SK-N-SH (cell line): ENCODE measurements around the gene SUMO1. TPM values are rescaled to one million over a fixed set of nuclear protein-coding genes. Genes with fewer than 3 reads are reported as not detected.

Experiments
- CTCF ChIA-PET: fragments of 300-600, 350-600 bp; formaldehyde crosslinking; extraction: SDS; loops from one replicate; lab custom pipeline; 2021; lab: Yijun Ruan, JAX
- POLR2A ChIA-PET: fragments of 350-600 bp; sonication (Branson Sonifier 250); formaldehyde crosslinking; extraction: SDS; loops from one replicate; lab custom pipeline; 2020; ENCODE audit warnings: antibody characterized with exemption, inconsistent platforms; lab: Yijun Ruan, JAX
- DNase-seq: peaks from one replicate; pipeline ENCODE4 v3.0.0; 2012
- H2AFZ ChIP-seq: fragments of 200-600 bp; sonication (generic); 2 replicates; pipeline ENCODE4 v1.8.1; 2016; ENCODE audit warnings: antibody characterized with exemption, mild to moderate bottlenecking, low read depth
- H3F3A ChIP-seq: fragments of 200-600 bp; sonication (generic); replicated peaks from 2 replicates; pipeline ENCODE3; 2016; ENCODE audit warnings: antibody characterized with exemption, mild to moderate bottlenecking; ENCODE audit not compliant: insufficient read depth
- H3K27ac ChIP-seq, 2 experiments: fragments of 200-500 bp in 1 of 2; fragments of 200-600 bp in 1 of 2; sonication (Bioruptor generic) in 1 of 2; sonication (generic), shearing (Covaris generic) in 1 of 2; 2 replicates each; pipeline versions ENCODE4 v1.5.1 to v1.6.1; 2014 to 2016; ENCODE audit warnings: low read depth in 2 of 2, inconsistent platforms in 1 of 2, low read length in 1 of 2, mild to moderate bottlenecking in 1 of 2, mixed read lengths in 1 of 2
- H3K27me3 ChIP-seq: fragments of 200-600 bp; sonication (generic), shearing (Covaris generic); 2 replicates; pipeline ENCODE4 v1.6.1; 2016; ENCODE audit warnings: mixed run types; ENCODE audit not compliant: insufficient read depth
- H3K36me3 ChIP-seq, 2 experiments: fragments of 200-500 bp in 1 of 2; fragments of 200-600 bp in 1 of 2; sonication (Bioruptor generic) in 1 of 2; sonication (generic) in 1 of 2; replicated peaks in 1 of 2; 2 replicates each; pipeline versions ENCODE3 to v1.5.1; 2014 to 2016; ENCODE audit warnings: low read length in 1 of 2, mild to moderate bottlenecking in 1 of 2; ENCODE audit not compliant: insufficient read depth in 2 of 2, control insufficient read depth in 1 of 2
- H3K4me1 ChIP-seq, 2 experiments: fragments of 200-500 bp in 1 of 2; fragments of 200-600 bp in 1 of 2; sonication (Bioruptor generic) in 1 of 2; sonication (generic), shearing (Covaris generic) in 1 of 2; 2 replicates each; pipeline versions ENCODE4 v1.5.1 to v1.6.1; 2014 to 2016; ENCODE audit warnings: low read depth in 1 of 2, low read length in 1 of 2, mixed run types in 1 of 2; ENCODE audit not compliant: insufficient read depth in 2 of 2, control insufficient read depth in 1 of 2
- H3K4me2 ChIP-seq: fragments of 200-600 bp; sonication (generic), shearing (Covaris generic); 2 replicates; pipeline ENCODE4 v1.6.1; 2017; ENCODE audit warnings: mixed run types
- H3K4me3 ChIP-seq, 2 experiments: fragments of 200-500 bp in 1 of 2; fragments of 200-600 bp in 1 of 2; sonication (Bioruptor generic) in 1 of 2; sonication (generic), shearing (Covaris generic) in 1 of 2; 2 replicates each; pipeline versions ENCODE4 v1.5.1 to v1.8.1; 2014 to 2016; ENCODE audit warnings: low read depth in 2 of 2, inconsistent platforms in 1 of 2, low read length in 1 of 2, mild to moderate bottlenecking in 1 of 2, mixed read lengths in 1 of 2, moderate library complexity in 1 of 2
- H3K79me2 ChIP-seq: fragments of 200-600 bp; sonication (generic); 2 replicates; pipeline ENCODE4 v1.8.1; 2017; ENCODE audit warnings: mild to moderate bottlenecking; ENCODE audit not compliant: insufficient read depth
- H3K9ac ChIP-seq: fragments of 200-600 bp; sonication (generic); 2 replicates; pipeline ENCODE4 v1.6.1; 2017; ENCODE audit warnings: mixed run types
- H3K9me2 ChIP-seq: fragments of 200-600 bp; sonication (generic); 2 replicates; pipeline ENCODE4 v1.6.1; 2017; ENCODE audit warnings: mixed run types
- H3K9me3 ChIP-seq: fragments of 200-600 bp; sonication (generic); 2 replicates; pipeline ENCODE4 v1.6.1; 2017; ENCODE audit warnings: mixed run types, mild to moderate bottlenecking, moderate library complexity
- H4K20me1 ChIP-seq: fragments of 200-600 bp; sonication (generic); 2 replicates; pipeline ENCODE4 v1.6.1; 2017; ENCODE audit warnings: mild to moderate bottlenecking, mixed run types; ENCODE audit not compliant: insufficient read depth
- FOSL2 ChIP-seq: IDR thresholded peaks from 2 replicates; pipeline ENCODE4 v1.4.0; 2012; ENCODE audit warnings: low read depth, mild to moderate bottlenecking, moderate library complexity, borderline replicate concordance
- MXI1 ChIP-seq: IDR thresholded peaks from 2 replicates; pipeline ENCODE4 v1.6.1; 2012; ENCODE audit warnings: mild to moderate bottlenecking, low read depth, low read length, improper control_type of control experiment
- NFIC ChIP-seq: IDR thresholded peaks from 2 replicates; pipeline ENCODE4 v1.4.0; 2012; ENCODE audit warnings: borderline replicate concordance
- NRF1 ChIP-seq: IDR thresholded peaks from 2 replicates; pipeline ENCODE4 v1.6.1; 2012; ENCODE audit warnings: low read depth, mild to moderate bottlenecking, low read length
- POLR2AphosphoS5 ChIP-seq: IDR thresholded peaks from 2 replicates; pipeline ENCODE4 v1.6.1; 2012; ENCODE audit warnings: low read depth, low read length
- RCOR1 ChIP-seq: fragments of 150-350 bp; IDR thresholded peaks from 2 replicates; pipeline ENCODE4 v1.6.1; 2017; ENCODE audit warnings: antibody characterized with exemption, low read length
- TCF12 ChIP-seq: IDR thresholded peaks from 2 replicates; pipeline ENCODE4 v1.4.0; 2012
- WGBS: methylation state at CpG from one replicate; pipeline ENCODE4 v1.1.6; 2017; ENCODE audit warnings: low lambda C conversion rate; 5-methylcytosine and 5-hydroxymethylcytosine counted together
- polyA plus RNA-seq, 3 experiments: library from polyadenylated mRNA; depleted of rRNA; stranded (reverse); fragments of >200 nt; gene quantifications; 2 replicates each; pipeline ENCODE4 v1.2.3, GENCODE V29; 2012
- TF ChIP-seq, protein P1 (sequence below): IDR thresholded peaks from 2 replicates; pipeline ENCODE4 v1.4.0; 2012; ENCODE audit warnings: low read depth, borderline replicate concordance
- TF ChIP-seq, protein P2 (sequence below): fragments of 150-350 bp; IDR thresholded peaks from 2 replicates; pipeline ENCODE4 v1.6.1; 2017; ENCODE audit warnings: antibody characterized with exemption, low read length, low read depth, borderline replicate concordance
- TF ChIP-seq, protein P3 (sequence below): IDR thresholded peaks from 2 replicates; pipeline ENCODE4 v1.6.1; 2012; ENCODE audit warnings: mild to moderate bottlenecking, low read depth, low read length, moderate library complexity

Gene SUMO1
- polyA plus RNA-seq, 1 of the 3 experiments (the other 2 are of a cell fraction), result 42.8 TPM

DNA sequence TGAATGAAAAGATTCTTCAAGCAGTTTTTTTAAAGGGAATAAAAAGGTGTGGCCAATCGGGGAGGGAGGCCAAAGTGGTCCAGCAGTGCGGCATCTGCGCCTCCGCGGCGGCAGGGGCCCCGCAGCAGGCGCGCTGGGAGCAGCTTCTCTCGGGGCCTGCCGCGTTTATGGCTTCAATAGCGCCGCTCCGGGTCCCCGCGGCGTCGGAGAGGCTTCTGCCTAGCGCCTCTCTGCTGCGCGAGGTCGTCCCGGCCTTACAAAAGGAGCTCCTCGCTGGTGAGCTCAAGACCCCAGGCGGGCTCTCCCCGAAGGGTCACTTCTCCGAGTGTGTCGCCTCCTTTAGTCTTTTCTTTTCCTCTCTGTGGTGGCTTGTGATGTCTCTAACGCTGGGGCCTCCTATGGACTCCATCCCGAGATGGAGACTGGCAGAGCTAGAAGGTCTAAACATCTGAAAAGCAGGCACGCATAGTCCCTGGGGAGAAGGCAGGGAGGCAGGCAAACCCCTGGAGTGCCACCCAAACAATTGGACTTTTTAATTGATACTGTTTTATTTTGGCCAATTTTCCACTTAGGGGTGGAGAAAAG is 67.1 kb downstream of the SUMO1 start:
- ChIA-PET CTCF (interaction anchor here (1.5 to 3.0 kb wide), 3 partner anchors 13 to 311 kb away, joined by 3 to 19 read pairs (median 9); no protein-coding TSS in a partner anchor), POLR2A (no interaction called here)
- H3K27me3 ChIP-seq, result no peaks in the 10 kb centered on the region
- H3K9me3 ChIP-seq, result no peaks in the 10 kb centered on the region
- 80% methylated on average over 23 of the region's 32 CpGs for WGBS
- H3K4me1 ChIP-seq, result peaks cover 0 to 2% of the 10 kb centered on the region in 2 experiments; a peak in 1 of 4 replicates
- no peaks in the 10 kb centered on the region for H3F3A ChIP-seq
- no peak overlapping the region for H3K27ac ChIP-seq
- H3K36me3 ChIP-seq, result no peaks in the 10 kb centered on the region
- DNase-seq, result peak; percentile 42
- no peak overlapping the region for H3K9ac ChIP-seq
- no peak overlapping the region for H3K4me2 ChIP-seq
- no peaks in the 10 kb centered on the region for H4K20me1 ChIP-seq
- no peaks in the 10 kb centered on the region for H3K79me2 ChIP-seq
- no peak overlapping the region for H2AFZ ChIP-seq
- TF ChIP-seq RCOR1 (no peak), TCF12 (no peak), NRF1 (no peak), POLR2AphosphoS5 (no peak), FOSL2 (no peak), MXI1 (no peak), NFIC (no peak)
- TF ChIP-seq, protein P1, sequence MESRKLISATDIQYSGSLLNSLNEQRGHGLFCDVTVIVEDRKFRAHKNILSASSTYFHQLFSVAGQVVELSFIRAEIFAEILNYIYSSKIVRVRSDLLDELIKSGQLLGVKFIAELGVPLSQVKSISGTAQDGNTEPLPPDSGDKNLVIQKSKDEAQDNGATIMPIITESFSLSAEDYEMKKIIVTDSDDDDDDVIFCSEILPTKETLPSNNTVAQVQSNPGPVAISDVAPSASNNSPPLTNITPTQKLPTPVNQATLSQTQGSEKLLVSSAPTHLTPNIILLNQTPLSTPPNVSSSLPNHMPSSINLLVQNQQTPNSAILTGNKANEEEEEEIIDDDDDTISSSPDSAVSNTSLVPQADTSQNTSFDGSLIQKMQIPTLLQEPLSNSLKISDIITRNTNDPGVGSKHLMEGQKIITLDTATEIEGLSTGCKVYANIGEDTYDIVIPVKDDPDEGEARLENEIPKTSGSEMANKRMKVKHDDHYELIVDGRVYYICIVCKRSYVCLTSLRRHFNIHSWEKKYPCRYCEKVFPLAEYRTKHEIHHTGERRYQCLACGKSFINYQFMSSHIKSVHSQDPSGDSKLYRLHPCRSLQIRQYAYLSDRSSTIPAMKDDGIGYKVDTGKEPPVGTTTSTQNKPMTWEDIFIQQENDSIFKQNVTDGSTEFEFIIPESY, result no peak
- TF ChIP-seq, protein P2, sequence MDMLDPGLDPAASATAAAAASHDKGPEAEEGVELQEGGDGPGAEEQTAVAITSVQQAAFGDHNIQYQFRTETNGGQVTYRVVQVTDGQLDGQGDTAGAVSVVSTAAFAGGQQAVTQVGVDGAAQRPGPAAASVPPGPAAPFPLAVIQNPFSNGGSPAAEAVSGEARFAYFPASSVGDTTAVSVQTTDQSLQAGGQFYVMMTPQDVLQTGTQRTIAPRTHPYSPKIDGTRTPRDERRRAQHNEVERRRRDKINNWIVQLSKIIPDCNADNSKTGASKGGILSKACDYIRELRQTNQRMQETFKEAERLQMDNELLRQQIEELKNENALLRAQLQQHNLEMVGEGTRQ, result no peak
- TF ChIP-seq, protein P3, sequence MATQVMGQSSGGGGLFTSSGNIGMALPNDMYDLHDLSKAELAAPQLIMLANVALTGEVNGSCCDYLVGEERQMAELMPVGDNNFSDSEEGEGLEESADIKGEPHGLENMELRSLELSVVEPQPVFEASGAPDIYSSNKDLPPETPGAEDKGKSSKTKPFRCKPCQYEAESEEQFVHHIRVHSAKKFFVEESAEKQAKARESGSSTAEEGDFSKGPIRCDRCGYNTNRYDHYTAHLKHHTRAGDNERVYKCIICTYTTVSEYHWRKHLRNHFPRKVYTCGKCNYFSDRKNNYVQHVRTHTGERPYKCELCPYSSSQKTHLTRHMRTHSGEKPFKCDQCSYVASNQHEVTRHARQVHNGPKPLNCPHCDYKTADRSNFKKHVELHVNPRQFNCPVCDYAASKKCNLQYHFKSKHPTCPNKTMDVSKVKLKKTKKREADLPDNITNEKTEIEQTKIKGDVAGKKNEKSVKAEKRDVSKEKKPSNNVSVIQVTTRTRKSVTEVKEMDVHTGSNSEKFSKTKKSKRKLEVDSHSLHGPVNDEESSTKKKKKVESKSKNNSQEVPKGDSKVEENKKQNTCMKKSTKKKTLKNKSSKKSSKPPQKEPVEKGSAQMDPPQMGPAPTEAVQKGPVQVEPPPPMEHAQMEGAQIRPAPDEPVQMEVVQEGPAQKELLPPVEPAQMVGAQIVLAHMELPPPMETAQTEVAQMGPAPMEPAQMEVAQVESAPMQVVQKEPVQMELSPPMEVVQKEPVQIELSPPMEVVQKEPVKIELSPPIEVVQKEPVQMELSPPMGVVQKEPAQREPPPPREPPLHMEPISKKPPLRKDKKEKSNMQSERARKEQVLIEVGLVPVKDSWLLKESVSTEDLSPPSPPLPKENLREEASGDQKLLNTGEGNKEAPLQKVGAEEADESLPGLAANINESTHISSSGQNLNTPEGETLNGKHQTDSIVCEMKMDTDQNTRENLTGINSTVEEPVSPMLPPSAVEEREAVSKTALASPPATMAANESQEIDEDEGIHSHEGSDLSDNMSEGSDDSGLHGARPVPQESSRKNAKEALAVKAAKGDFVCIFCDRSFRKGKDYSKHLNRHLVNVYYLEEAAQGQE, result no peak
- no peak overlapping the region for H3K4me3 ChIP-seq
- no peaks in the 10 kb centered on the region for H3K9me2 ChIP-seq
